ENCODE results near the gene C17orf75.
"Not testable (repeated sequence)": the region's sequence is repeated elsewhere in the genome, so short reads cannot be mapped to it uniquely, and the experiment has no call there.

The C17orf75 gene

GRCh38 chr17:32341857-32342602 lies at the start of gene C17orf75:
TSS of gene C17orf75 (minus strand) at chr17:32342173. CDS start at chr17:32342139, 34 bp downstream.
- in situ Hi-C loops (cut with HindIII; ENCODE audit: low sequenced_read_pairs): no loop called here

GRCh38 chr17:32388613-32389459 lies 46.9 kb upstream of the C17orf75 start:
- in situ Hi-C loops (cut with HindIII; ENCODE audit: low sequenced_read_pairs): no loop called here

DNA sequence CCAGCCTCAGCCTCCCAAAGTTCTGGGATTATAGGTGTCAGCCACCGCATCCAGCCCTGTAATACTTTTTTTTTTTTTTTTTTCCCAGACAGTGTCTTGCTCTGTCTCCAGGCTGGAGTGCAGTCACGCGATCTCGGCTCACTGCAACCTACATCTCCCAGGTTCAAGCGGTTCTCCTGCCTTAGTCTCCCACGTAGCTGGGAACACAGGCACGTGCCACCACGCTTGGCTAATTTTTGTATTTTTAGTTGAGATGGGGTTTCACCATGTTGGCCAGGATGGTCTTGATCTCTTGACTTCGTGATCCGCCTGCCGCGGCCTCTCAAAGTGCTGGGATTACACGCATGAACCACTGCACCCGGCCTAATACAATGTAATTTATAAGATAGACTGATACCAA lies 46.2 kb upstream of the C17orf75 start:
- in situ Hi-C loops (cut with HindIII; ENCODE audit: low sequenced_read_pairs): not testable (repeated sequence)

- in situ Hi-C loops (cut with HindIII; ENCODE audit: low sequenced_read_pairs): no loop called here
Observed at GRCh38 chr17:32386844-32387243, 44.9 kb upstream of the C17orf75 start.

- in situ Hi-C loops (cut with HindIII; ENCODE audit: low sequenced_read_pairs): no loop called here
Observed at GRCh38 chr17:32385971-32386370, 44.0 kb upstream of the C17orf75 start.

DNA sequence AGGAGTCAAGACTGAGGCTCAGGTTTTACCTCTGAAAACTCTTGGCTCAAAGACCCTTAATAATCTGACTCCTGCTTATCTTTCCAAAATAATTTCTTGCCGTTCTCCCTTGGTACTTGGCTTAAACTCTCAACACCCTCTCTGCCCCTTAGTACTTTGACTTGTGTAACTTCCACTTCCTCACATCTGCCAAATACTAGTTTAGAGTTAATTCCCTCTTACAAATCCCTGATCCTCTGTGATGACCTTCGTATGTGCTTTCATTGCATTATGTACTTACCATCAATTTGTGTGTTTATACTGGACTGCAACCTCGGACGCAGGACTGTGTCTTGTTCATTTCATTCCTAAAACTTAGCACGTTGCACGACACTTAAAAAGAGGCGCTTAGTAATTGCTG lies 43.1 kb upstream of the C17orf75 start:
- in situ Hi-C loops (cut with HindIII; ENCODE audit: low sequenced_read_pairs): no loop called here

GRCh38 chr17:32383926-32384434 lies 42.0 kb upstream of the C17orf75 start:
- in situ Hi-C loops (cut with HindIII; ENCODE audit: low sequenced_read_pairs): no loop called here

- in situ Hi-C loops (cut with HindIII; ENCODE audit: low sequenced_read_pairs): no loop called here
Observed at GRCh38 chr17:32382526-32383223, 40.7 kb upstream of the C17orf75 start.

GRCh38 chr17:32370426-32370825 lies 28.5 kb upstream of the C17orf75 start:
- in situ Hi-C loops (cut with HindIII; ENCODE audit: low sequenced_read_pairs): no loop called here

DNA sequence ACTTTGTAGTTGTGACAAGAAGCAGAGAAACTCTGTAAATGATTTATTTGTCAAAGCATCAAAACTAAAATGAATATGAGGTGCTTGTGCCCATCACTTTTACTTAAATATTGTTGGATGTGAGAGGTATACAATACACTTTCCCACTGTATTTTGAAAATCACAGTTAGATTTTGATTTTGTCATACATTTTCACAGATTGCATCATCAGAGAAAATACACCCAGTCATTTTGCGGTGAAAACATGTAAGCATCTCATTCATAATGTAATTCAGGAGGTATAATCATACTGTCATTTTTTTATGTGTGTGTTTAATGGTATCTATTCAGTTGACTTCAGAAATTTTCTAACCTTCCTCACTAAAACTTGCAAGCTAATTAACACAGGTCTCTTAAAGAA lies 19.3 kb upstream of the C17orf75 start:
- in situ Hi-C loops (cut with HindIII; ENCODE audit: low sequenced_read_pairs): no loop called here

DNA sequence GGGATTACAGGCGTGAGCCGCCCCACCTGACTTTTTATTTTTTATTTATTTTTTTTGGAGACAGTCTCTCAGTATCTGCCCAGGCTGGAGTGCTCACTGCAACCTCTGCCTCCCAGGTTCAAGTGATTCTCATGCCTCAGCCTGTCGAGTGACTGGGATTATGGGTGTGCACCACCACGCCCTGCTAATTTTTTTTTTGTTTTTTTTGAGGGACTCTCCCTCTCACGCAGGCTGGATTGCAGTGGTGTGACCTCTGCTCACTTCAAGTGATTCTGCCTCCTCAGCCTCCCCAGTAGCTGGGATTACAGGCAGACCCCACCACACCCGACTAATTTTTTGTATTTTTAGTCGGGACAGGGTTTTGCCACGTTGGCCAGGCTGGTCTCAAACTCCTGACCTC lies 15.6 kb upstream of the C17orf75 start:
- in situ Hi-C loops (cut with HindIII; ENCODE audit: low sequenced_read_pairs): no loop called here

GRCh38 chr17:32356750-32357149 lies 14.8 kb upstream of the C17orf75 start:
- in situ Hi-C loops (cut with HindIII; ENCODE audit: low sequenced_read_pairs): no loop called here

DNA sequence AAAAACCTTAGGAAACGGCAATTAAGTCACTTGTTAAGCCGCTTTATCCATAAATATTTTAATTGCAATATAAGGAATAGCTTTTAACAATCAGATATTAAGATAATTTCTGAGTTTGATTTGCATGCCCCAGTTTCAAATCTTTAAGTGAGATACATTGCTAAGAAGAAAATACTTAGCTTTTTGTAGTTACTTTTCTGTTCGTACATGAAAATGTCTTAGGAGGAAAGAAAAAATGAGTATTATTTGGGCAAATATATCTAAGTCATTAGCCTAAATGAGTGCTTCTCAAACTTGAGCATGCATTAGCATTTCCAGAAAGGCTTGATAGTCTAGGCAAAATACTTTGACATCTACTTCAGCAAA lies 14.4 kb upstream of the C17orf75 start:
- in situ Hi-C loops (cut with HindIII; ENCODE audit: low sequenced_read_pairs): no loop called here

GRCh38 chr17:32355649-32356377 lies 13.8 kb upstream of the C17orf75 start:
- in situ Hi-C loops (cut with HindIII; ENCODE audit: low sequenced_read_pairs): no loop called here

DNA sequence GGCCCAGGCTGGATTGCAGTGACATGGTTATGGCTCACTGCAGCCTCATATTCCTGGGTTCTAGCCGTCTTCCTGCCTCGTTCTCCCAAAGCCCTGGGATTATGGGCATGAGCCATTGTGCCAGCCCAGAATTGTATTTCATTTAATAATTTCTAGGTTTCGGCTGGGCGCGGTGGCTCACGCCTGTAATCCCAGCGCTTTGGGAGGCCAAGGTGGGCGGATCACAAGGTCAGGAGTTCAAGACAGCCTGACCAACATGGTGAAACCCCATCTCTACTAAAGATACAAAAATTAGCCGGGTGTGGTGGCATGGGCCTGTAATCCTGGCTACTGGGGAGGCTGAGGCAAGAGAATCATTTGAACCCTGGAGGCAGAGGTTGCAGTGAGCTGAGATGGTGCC lies 10.8 kb upstream of the C17orf75 start:
- in situ Hi-C loops (cut with HindIII; ENCODE audit: low sequenced_read_pairs): not testable (repeated sequence)

DNA sequence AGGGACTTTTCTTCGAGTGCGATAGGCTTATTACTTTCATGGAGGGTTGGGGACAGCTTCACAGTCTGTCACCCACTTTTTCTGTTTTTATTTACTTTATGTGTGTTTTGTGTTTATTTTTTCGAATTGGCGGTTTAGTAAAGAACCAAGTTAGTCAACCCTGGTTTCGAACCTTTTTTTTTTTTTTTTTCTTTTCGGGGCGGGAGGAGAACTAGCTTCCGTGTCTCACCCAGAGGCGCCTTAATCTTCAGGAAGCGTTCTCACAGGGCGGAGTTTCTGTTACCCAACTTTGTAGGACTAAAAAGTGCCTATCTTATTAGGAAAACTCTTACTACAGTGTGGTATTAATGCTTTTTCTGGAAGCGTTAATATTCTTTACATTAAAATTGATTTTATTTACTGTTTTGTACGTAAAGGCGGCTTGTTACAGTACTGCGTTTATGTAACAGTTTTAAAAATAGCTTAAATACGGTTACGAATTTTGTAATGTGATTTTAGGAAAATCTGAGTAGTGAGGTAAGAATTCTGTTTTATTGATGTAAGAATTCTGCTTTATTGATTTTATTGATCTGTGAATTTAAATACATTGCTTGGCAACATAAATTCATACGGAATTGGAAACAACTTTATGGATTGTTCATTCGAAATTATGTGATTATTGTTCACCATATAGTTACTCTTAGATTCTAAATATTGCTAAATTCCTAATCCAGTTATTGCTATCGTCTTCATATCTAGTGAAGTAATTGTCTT lies 8.9 kb upstream of the C17orf75 start:
- in situ Hi-C loops (cut with HindIII; ENCODE audit: low sequenced_read_pairs): no loop called here

DNA sequence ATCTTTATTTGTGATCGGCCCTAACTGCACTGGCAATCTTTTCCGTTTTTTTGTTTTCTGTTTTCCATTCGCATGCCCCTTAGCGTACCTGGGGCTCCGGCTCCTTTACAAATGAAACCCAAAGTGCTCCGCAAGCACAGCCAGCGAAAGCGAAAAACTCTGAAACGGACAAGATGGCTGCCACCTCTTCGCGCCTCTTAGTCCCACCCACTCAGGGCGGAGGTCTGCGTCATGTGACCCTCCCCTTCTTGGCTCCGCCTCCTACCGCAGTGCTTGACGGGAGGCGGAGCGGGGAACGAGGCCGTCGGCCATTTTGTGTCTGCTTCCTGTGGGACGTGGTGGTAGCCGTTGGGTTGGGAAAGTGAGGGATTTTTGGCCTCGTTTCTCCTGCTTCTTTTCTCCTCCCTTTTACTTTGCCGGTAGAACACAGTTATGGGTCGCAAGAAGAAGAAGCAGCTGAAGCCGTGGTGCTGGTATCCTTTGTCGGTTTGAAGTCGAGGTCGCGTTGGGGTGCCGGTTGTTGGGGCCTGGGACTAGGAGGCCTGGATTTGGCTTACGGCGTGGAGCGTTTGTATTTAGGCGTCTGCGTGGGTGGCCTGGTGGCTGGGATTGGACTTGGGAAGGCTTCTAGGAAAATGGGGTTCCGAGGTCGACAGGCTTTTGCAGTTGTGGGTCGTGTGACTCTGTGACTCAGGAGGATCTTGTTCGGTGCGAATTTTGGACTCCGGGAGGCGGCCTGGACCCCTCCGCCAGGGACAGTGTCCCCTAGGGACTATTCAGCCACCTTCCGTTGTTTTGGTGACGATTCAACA lies 8.1 kb upstream of the C17orf75 start, which contains the start of gene ZNF207:
TSS of gene ZNF207 (plus strand) at position 304 of the 812 bp plus-strand sequence. CDS start at position 433, 129 bp downstream.
- in situ Hi-C loops (cut with HindIII; ENCODE audit: low sequenced_read_pairs): no loop called here

GRCh38 chr17:32349503-32349853 lies 7.5 kb upstream of the C17orf75 start:
- in situ Hi-C loops (cut with HindIII; ENCODE audit: low sequenced_read_pairs): no loop called here

GRCh38 chr17:32348483-32348800 lies 6.5 kb upstream of the C17orf75 start:
- in situ Hi-C loops (cut with HindIII; ENCODE audit: low sequenced_read_pairs): no loop called here
